Spinal cord (tissue), 10 donors: ENCODE results near the gene SORCS2. TPM values are rescaled to one million over a fixed set of nuclear protein-coding genes. Genes with fewer than 3 reads are reported as not detected.

ENCODE experiments used
- DNase-seq, 6 donors: peaks; one replicate each; pipeline versions ENCODE4 v3.0.0 to v3.0.0-alpha.2; 2013 to 2015; ENCODE audit warnings: low spot score in 6 of 6, low read depth in 4 of 6
- H3K27ac ChIP-seq: one replicate; pipeline ENCODE4 v1.5.1; 2013; ENCODE audit warnings: low read depth, low read length, control low read depth
- H3K27me3 ChIP-seq: one replicate; pipeline ENCODE4 v1.6.1; 2013; ENCODE audit warnings: low read length; ENCODE audit not compliant: control insufficient read depth, insufficient read depth
- H3K36me3 ChIP-seq: one replicate; pipeline ENCODE4 v1.6.1; 2013; ENCODE audit warnings: low read length; ENCODE audit not compliant: control insufficient read depth, insufficient read depth
- H3K4me1 ChIP-seq: one replicate; pipeline ENCODE4 v1.6.1; 2013; ENCODE audit warnings: low read length; ENCODE audit not compliant: control insufficient read depth, insufficient read depth
- H3K4me3 ChIP-seq: one replicate; pipeline ENCODE4 v1.5.1; 2013; ENCODE audit warnings: low read depth, low read length, control low read depth
- H3K9me3 ChIP-seq: one replicate; pipeline ENCODE4 v1.6.1; 2013; ENCODE audit warnings: low read length; ENCODE audit not compliant: control insufficient read depth, insufficient read depth
- WGBS: methylation state at CpG from one replicate; pipeline ENCODE4 v1.1.5; 2013; ENCODE audit warnings: missing lambda C conversion rate; ENCODE audit not compliant: insufficient coverage; 5-methylcytosine and 5-hydroxymethylcytosine counted together
- polyA plus RNA-seq, 2 donors: library from polyadenylated mRNA; unstranded; fragments of 120-200 nt; gene quantifications; one replicate each; pipeline ENCODE4 v1.2.1, GENCODE V29; 2013; ENCODE audit not compliant: insufficient read length in 2 of 2
- total RNA-seq, 2 donors: library from RNA; depleted of rRNA in 1 of 2; stranded (reverse); fragments of 120-200 nt in 1 of 2; fragments of >200 nt in 1 of 2; gene quantifications; one replicate each; pipeline versions ENCODE4 v1.2.3 to v1.2.4, GENCODE V29; 2013 to 2014
- donor health status: healthy.

SORCS2 gene
- total and polyA plus RNA-seq, 4 donors: 7.3 to 24.8 (median 16.5) TPM

GRCh38 chr4:7658341-7659204 lies 466.2 kb downstream of the SORCS2 start:
- Histone ChIP-seq H3K36me3 (peaks cover 10% of the 10 kb centered on the region), H3K27me3 (peaks cover 13% of the 10 kb centered on the region), H3K4me1 (peaks cover 51% of the 10 kb centered on the region), H3K4me3 (no peak overlapping the region), H3K9me3 (no peaks in the 10 kb centered on the region), H3K27ac (no peak overlapping the region)
- 59% methylated on average over 4 of the region's 5 CpGs for WGBS
- DNase-seq: peak in 2 of 6 donors; percentile 33 to 61

DNA sequence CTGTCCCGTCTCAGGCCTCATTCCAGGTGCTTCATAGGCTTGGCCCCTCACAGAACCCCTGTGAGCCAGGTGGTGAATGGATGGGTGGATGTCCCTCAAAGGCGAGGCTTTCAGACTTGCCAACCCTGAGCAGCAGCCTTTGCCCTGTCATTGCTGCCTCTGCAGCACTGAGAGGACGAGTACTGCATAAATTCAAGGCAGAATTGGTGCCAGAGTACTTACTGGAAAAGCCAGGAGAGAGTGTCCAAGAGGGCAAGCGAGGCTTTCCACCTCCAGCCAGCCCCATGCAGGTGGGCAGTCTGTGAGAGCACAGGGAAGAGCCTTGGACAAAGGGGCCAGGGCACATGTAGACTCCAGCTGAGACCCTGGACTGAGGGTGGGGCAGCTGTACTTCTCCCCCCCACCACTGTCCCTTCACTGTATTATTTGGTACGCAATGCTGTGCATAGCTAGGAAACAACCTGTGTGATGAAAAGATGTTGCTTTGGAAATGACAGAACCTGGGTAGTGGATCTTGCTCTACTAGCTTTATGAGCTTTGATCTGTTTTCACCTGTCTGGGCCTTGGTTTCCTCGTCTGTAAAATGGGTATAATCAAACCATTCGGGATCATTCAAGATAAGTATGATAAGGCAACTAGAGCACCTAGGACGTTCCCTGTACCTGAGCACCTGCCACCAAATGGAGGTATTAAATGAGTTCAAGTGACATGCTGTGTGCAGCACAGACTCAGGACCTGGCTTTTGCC lies 467.3 kb downstream of the SORCS2 start:
- no peaks in the 10 kb centered on the region for H3K9me3 ChIP-seq
- no peak overlapping the region for H3K4me3 ChIP-seq
- no peak overlapping the region for H3K27ac ChIP-seq
- H3K27me3 ChIP-seq: peaks cover 7% of the 10 kb centered on the region
- 89% methylated on average over 5 of the region's 8 CpGs for WGBS
- H3K4me1 ChIP-seq: peaks cover 41% of the 10 kb centered on the region
- peaks cover 9% of the 10 kb centered on the region for H3K36me3 ChIP-seq
- DNase-seq: no peak

GRCh38 chr4:7660176-7661039 lies 468.1 kb downstream of the SORCS2 start:
- WGBS: 63% methylated on average over 10 of the region's 14 CpGs
- Histone ChIP-seq H3K27ac (no peak overlapping the region), H3K9me3 (no peaks in the 10 kb centered on the region), H3K27me3 (peaks cover 7% of the 10 kb centered on the region), H3K4me3 (no peak overlapping the region), H3K4me1 (peaks cover 33% of the 10 kb centered on the region), H3K36me3 (peaks cover 14% of the 10 kb centered on the region)
- peak in 1 of 6 donors; percentile 59 for DNase-seq

DNA sequence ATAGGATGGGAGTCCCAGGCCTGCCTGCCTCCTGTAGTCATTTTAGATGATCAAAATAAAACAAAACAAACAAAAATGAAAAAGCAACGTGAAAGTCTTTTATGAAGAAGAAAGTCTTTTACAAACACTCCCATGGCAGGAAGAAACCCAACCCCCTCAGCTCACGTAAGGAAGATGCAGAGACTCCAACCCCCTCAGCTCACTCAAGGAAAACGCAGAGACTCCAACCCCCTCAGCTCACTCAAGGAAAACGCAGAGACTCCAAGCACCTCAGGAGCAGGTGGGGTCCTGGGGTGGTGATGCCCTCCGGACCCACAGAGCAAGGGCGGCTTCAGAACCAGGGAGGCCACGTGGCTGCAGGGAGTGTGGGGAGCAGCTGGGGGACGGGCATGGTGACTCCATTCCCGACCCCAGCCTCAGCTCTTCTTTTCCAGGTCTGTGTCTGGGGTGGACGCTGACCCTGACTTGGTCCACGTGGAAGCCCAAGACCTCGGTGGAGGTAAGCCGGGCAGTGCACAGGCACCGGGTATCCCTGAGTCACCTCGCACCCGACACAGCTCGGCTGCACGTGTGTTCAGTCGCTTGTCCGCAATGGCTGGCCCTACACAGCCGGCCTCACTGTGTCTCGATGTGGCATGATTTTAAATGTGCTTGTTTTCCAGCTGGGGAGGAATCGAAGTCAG lies 468.9 kb downstream of the SORCS2 start:
- H3K27me3 ChIP-seq: peaks cover 5% of the 10 kb centered on the region
- WGBS: 86% methylated on average over 21 of the region's 23 CpGs
- H3K4me3 ChIP-seq: no peak overlapping the region
- peaks cover 25% of the 10 kb centered on the region for H3K4me1 ChIP-seq
- peaks cover 14% of the 10 kb centered on the region for H3K36me3 ChIP-seq
- H3K9me3 ChIP-seq: no peaks in the 10 kb centered on the region
- peak in 1 of 6 donors; percentile 16 for DNase-seq
- H3K27ac ChIP-seq: no peak overlapping the region

GRCh38 chr4:7661846-7662506 lies 469.6 kb downstream of the SORCS2 start:
- H3K4me3 ChIP-seq: no peak overlapping the region
- DNase-seq: no peak
- 75% methylated on average over 9 of the region's 13 CpGs for WGBS

GRCh38 chr4:7662507-7662846 lies 470.1 kb downstream of the SORCS2 start:
- H3K27ac ChIP-seq: no peak overlapping the region
- H3K4me1 ChIP-seq: peaks cover 17% of the 10 kb centered on the region
- peaks cover 2% of the 10 kb centered on the region for H3K27me3 ChIP-seq
- H3K36me3 ChIP-seq: peaks cover 18% of the 10 kb centered on the region
- DNase-seq: no peak
- no peak overlapping the region for H3K4me3 ChIP-seq
- no peaks in the 10 kb centered on the region for H3K9me3 ChIP-seq
- 87% methylated on average over 3 of the region's 3 CpGs for WGBS

More at GRCh38 chr4:7661846-7662506, 469.6 kb downstream of the SORCS2 start:
- peaks cover 14% of the 10 kb centered on the region for H3K36me3 ChIP-seq
- H3K27me3 ChIP-seq: peaks cover 2% of the 10 kb centered on the region
- H3K27ac ChIP-seq: no peak overlapping the region
- no peaks in the 10 kb centered on the region for H3K9me3 ChIP-seq
- H3K4me1 ChIP-seq: peaks cover 17% of the 10 kb centered on the region

GRCh38 chr4:7663075-7663541 lies 470.8 kb downstream of the SORCS2 start:
- DNase-seq: no peak
- Histone ChIP-seq H3K4me3 (no peak overlapping the region), H3K27ac (no peak overlapping the region), H3K4me1 (peaks cover 17% of the 10 kb centered on the region), H3K36me3 (peaks cover 19% of the 10 kb centered on the region), H3K9me3 (no peaks in the 10 kb centered on the region), H3K27me3 (peaks cover 2% of the 10 kb centered on the region)
- WGBS: 88% methylated on average over 2 of the region's 2 CpGs

DNA sequence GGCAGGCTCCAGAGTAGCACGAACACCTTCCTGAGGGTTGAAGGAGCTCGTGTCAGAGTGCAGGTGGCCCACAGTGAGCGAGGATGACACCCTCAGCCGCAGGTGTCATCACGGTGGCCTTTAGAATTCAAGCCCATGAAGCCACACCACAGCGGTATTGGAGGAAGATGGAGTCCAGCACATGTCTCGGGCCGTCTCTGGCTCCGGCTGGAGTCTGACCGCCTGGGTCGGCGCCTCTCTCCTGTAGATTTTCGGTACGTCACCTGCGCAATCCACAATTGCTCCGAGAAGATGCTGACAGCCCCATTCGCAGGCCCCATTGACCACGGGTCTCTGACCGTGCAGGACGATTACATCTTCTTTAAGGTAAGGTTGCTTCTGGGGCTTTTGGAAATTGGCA lies 471.8 kb downstream of the SORCS2 start:
- no peak for DNase-seq
- Histone ChIP-seq H3K4me1 (peaks cover 9% of the 10 kb centered on the region), H3K27ac (no peak overlapping the region), H3K9me3 (no peaks in the 10 kb centered on the region), H3K27me3 (peaks cover 2% of the 10 kb centered on the region), H3K4me3 (no peak overlapping the region), H3K36me3 (peaks cover 19% of the 10 kb centered on the region)
- 93% methylated on average over 20 of the region's 20 CpGs for WGBS
